H9 (cell line): ENCODE measurements around the gene DUSP18. TPM values are rescaled to one million over a fixed set of nuclear protein-coding genes. Genes with fewer than 3 reads are reported as not detected.
"Not testable (repeated sequence)": the region's sequence is repeated elsewhere in the genome, so short reads cannot be mapped to it uniquely, and the experiment has no call there.

Experiments used
- DNase-seq: peaks from one replicate; pipeline ENCODE4 v3.0.0-alpha.2; 2017
- H2AFZ ChIP-seq: one replicate; pipeline ENCODE4 v1.6.1; 2013; ENCODE audit warnings: mild to moderate bottlenecking, low read length, control low read depth, moderate library complexity
- H2AK5ac ChIP-seq: 2 replicates; pipeline ENCODE4 v1.6.1; 2013; ENCODE audit warnings: low read length, control low read depth, mixed read lengths; ENCODE audit not compliant: insufficient read length
- H2BK120ac ChIP-seq: one replicate; pipeline ENCODE4 v1.6.1; 2013; ENCODE audit warnings: low read depth, mild to moderate bottlenecking, low read length, control low read depth, inconsistent platforms; ENCODE audit not compliant: poor library complexity, severe bottlenecking
- H2BK12ac ChIP-seq: 2 replicates; pipeline ENCODE4 v1.6.1; 2013; ENCODE audit warnings: low read length, control low read depth, mixed read lengths, low read depth; ENCODE audit not compliant: insufficient read length
- H2BK15ac ChIP-seq: 2 replicates; pipeline ENCODE4 v1.6.1; 2013; ENCODE audit warnings: low read depth, low read length, control low read depth
- H2BK20ac ChIP-seq: one replicate; pipeline ENCODE4 v1.6.1; 2013; ENCODE audit warnings: low read depth, mild to moderate bottlenecking, low read length, control low read depth, inconsistent platforms; ENCODE audit not compliant: poor library complexity, severe bottlenecking
- H2BK5ac ChIP-seq: 2 replicates; pipeline ENCODE4 v1.6.1; 2013; ENCODE audit warnings: low read length, control low read depth, mixed read lengths; ENCODE audit not compliant: insufficient read length
- H3K14ac ChIP-seq: 2 replicates; pipeline ENCODE4 v1.6.1; 2013; ENCODE audit warnings: low read length, control low read depth; ENCODE audit not compliant: insufficient read depth
- H3K18ac ChIP-seq: 2 replicates; pipeline ENCODE4 v1.6.1; 2013; ENCODE audit warnings: low read depth, mild to moderate bottlenecking, mixed read lengths, low read length, control low read depth; ENCODE audit not compliant: insufficient read length
- H3K23ac ChIP-seq: 2 replicates; pipeline ENCODE4 v1.6.1; 2013; ENCODE audit warnings: low read length, control low read depth, mixed read lengths, low read depth; ENCODE audit not compliant: insufficient read length
- H3K23me2 ChIP-seq: 2 replicates; pipeline ENCODE4 v1.6.1; 2013; ENCODE audit warnings: low read depth, mild to moderate bottlenecking, mixed read lengths, low read length, control low read depth; ENCODE audit not compliant: insufficient read length, poor library complexity, severe bottlenecking
- H3K27ac ChIP-seq: 2 replicates; pipeline ENCODE4 v1.5.1; 2013; ENCODE audit warnings: low read length, control low read depth, mixed read lengths, low read depth; ENCODE audit not compliant: insufficient read length
- H3K27me3 ChIP-seq: 2 replicates; pipeline ENCODE4 v1.6.1; 2013; ENCODE audit warnings: low read length, control low read depth, inconsistent platforms; ENCODE audit not compliant: insufficient read depth
- H3K4ac ChIP-seq: 2 replicates; pipeline ENCODE4 v1.6.1; 2013; ENCODE audit warnings: low read depth, mild to moderate bottlenecking, control low read depth, inconsistent platforms, low read length, moderate library complexity
- H3K4me1 ChIP-seq: 2 replicates; pipeline ENCODE4 v1.6.1; 2013; ENCODE audit warnings: low read length, control low read depth, inconsistent platforms; ENCODE audit not compliant: insufficient read depth
- H3K4me2 ChIP-seq: 2 replicates; pipeline ENCODE4 v1.6.1; 2013; ENCODE audit warnings: low read length, control low read depth, mixed read lengths; ENCODE audit not compliant: insufficient read length, insufficient read depth
- H3K56ac ChIP-seq: 2 replicates; pipeline ENCODE4 v1.6.1; 2013; ENCODE audit warnings: low read depth, mild to moderate bottlenecking, mixed read lengths, low read length, control low read depth; ENCODE audit not compliant: insufficient read length
- H3K79me1 ChIP-seq: 2 replicates; pipeline ENCODE4 v1.6.1; 2013; ENCODE audit warnings: low read depth, mild to moderate bottlenecking, moderate library complexity, low read length, control low read depth, inconsistent platforms; ENCODE audit not compliant: insufficient read depth, poor library complexity, severe bottlenecking
- H3K79me2 ChIP-seq: 2 replicates; pipeline ENCODE4 v1.6.1; 2013; ENCODE audit warnings: low read length, control low read depth, inconsistent platforms; ENCODE audit not compliant: insufficient read depth
- H3K9ac ChIP-seq: 2 replicates; pipeline ENCODE4 v1.6.1; 2013; ENCODE audit warnings: low read length, control low read depth, mixed read lengths; ENCODE audit not compliant: insufficient read length; ENCODE audit errors: extremely low read depth
- H3K9me3 ChIP-seq: one replicate; pipeline ENCODE4 v1.6.1; 2013; ENCODE audit warnings: low read depth, low read length, inconsistent platforms; ENCODE audit not compliant: control insufficient read depth
- H3T11ph ChIP-seq: one replicate; pipeline ENCODE4 v1.6.1; 2013; ENCODE audit warnings: mild to moderate bottlenecking, low read length, control low read depth, inconsistent platforms
- H4K20me1 ChIP-seq: one replicate; pipeline ENCODE4 v1.6.1; 2013; ENCODE audit not compliant: control insufficient read depth, insufficient read length, insufficient read depth
- H4K5ac ChIP-seq: 2 replicates; pipeline ENCODE4 v1.6.1; 2013; ENCODE audit warnings: low read depth, mild to moderate bottlenecking, mixed read lengths, low read length, control low read depth; ENCODE audit not compliant: insufficient read length
- H4K8ac ChIP-seq: replicated peaks from 2 replicates; pipeline ENCODE4 v1.6.1; 2013; ENCODE audit warnings: low read length, control low read depth, mixed read lengths, low read depth; ENCODE audit not compliant: insufficient read length
- H4K91ac ChIP-seq: 2 replicates; pipeline ENCODE4 v1.6.1; 2013; ENCODE audit warnings: low read depth, mild to moderate bottlenecking, moderate library complexity, mixed read lengths, low read length, control low read depth; ENCODE audit not compliant: insufficient read length
- H3K27ac Mint-ChIP-seq, 3 experiments: 2 replicates in 2 of 3; 3 replicates in 1 of 3; pipeline ENCODE4 v1.8.0; 2020 to 2021; ENCODE audit warnings: mixed read lengths in 3 of 3, mild to moderate bottlenecking in 1 of 3, moderate library complexity in 1 of 3
- H3K27me3 Mint-ChIP-seq: 2 replicates; pipeline ENCODE4 v1.8.0; 2021; ENCODE audit warnings: low read depth, mild to moderate bottlenecking, moderate library complexity, mixed read lengths
- H3K36me3 Mint-ChIP-seq, 3 experiments: 2 replicates in 2 of 3; 3 replicates in 1 of 3; pipeline ENCODE4 v1.8.0; 2020 to 2021; ENCODE audit warnings: low read depth in 3 of 3, mixed read lengths in 3 of 3; ENCODE audit not compliant: insufficient read depth in 1 of 3
- H3K4me1 Mint-ChIP-seq, 2 experiments: 2 replicates each; pipeline ENCODE4 v1.8.0; 2020; ENCODE audit warnings: mixed read lengths in 2 of 2
- H3K4me3 Mint-ChIP-seq, 2 experiments: 2 replicates in 1 of 2; 3 replicates in 1 of 2; pipeline ENCODE4 v1.8.0; 2020 to 2021; ENCODE audit warnings: mild to moderate bottlenecking in 2 of 2, mixed read lengths in 2 of 2, moderate library complexity in 1 of 2
- H3K9me3 Mint-ChIP-seq, 2 experiments: 2 replicates in 1 of 2; 3 replicates in 1 of 2; pipeline ENCODE4 v1.8.0; 2020; ENCODE audit warnings: mild to moderate bottlenecking in 2 of 2, mixed read lengths in 2 of 2, moderate library complexity in 1 of 2
- WGBS: extraction: QIAGEN DNeasy Blood & Tissue Kit; methylation state at CpG from one replicate; pipeline ENCODE4 v1.1.7; 2013; ENCODE audit warnings: missing lambda C conversion rate, low lambda C conversion rate, mixed read lengths; ENCODE audit not compliant: insufficient read length; ENCODE audit errors: extremely low coverage; 5-methylcytosine and 5-hydroxymethylcytosine counted together
- total RNA-seq: library from RNA; stranded (reverse); gene quantifications from 2 replicates; pipeline ENCODE4 v1.2.1, GENCODE V29; 2021
- TF ChIP-seq, protein P1 (sequence below): fragments of 200-600 bp; sonication (generic); conservative IDR thresholded peaks from 3 replicates; pipeline ENCODE4 v1.8.0; 2021; ENCODE audit warnings: antibody characterized with exemption, mild to moderate bottlenecking

DUSP18 gene
- total RNA-seq, 1 experiment from 2014 or later, result 2.6 TPM

DNA sequence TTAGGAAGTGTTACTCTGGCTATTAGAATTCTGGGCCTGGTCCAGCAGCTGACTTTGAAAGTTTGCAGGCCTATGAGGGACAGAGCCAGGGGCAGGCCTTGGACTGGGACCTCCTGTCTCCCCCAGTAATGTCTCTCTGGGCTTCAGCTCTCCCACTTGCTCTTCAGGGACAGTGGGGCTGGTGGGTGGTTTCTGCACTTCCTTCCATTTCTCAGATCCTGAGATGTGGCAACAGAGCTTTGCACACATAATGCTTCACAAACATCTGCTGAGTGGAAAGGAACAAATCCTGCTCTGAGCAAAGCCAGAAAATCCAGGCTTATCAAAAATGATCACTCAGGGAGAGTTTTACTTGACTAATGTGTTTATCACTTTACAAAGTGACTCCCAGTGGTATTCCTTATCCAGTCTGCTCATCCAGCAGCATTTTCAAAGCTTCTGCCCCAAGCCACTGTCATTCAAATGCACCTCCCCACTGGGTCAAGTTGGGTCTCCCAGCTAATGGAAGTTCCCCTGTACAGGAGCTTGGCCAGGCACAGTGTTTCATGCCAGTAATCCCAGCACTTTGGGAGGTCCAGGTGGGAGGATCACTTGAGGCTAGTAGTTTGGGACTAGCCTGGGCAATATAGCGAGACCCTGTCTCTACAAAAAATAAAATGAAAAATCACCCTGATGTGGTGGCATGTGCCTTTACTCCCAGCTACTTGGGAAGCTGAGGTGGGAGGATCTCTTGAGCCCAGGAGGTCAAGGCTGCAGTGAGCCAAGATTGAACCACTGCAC lies 13.5 kb upstream of the DUSP18 start:
- Histone ChIP-seq H2BK5ac (no peak overlapping the region), H3K79me1 (no peaks in the 10 kb centered on the region), H3K14ac (no peak overlapping the region; the same call in 1 of the 2 replicates), H3K9ac (no peak overlapping the region), H3K4ac (no peak overlapping the region), H3K27ac (no peak overlapping the region), H2BK12ac (no peak overlapping the region), H3K9me3 (no peaks in the 10 kb centered on the region), H2AFZ (no peak overlapping the region), H2AK5ac (no peak overlapping the region), H3K23me2 (no peaks in the 10 kb centered on the region), H3K27me3 (no peaks in the 10 kb centered on the region), H3K18ac (no peak overlapping the region), H4K20me1 (no peaks in the 10 kb centered on the region), H3K23ac (no peak overlapping the region), H2BK120ac (no peak overlapping the region), H3K56ac (no peak overlapping the region), H3T11ph (no peak overlapping the region), H2BK20ac (no peak overlapping the region), H4K5ac (no peak overlapping the region), H4K91ac (no peak overlapping the region), H3K4me1 (peaks cover 9% of the 10 kb centered on the region), H4K8ac (no peak overlapping the region), H3K4me2 (no peak overlapping the region), H2BK15ac (no peak overlapping the region), H3K79me2 (no peaks in the 10 kb centered on the region)
- no peak for DNase-seq
- H3K9me3 Mint-ChIP-seq, result no peaks in the 10 kb centered on the region
- 0 out of 7 replicates have a peak overlapping the region, but pooled peaks of 1 of the 3 experiments have one; percentile 42 for H3K27ac Mint-ChIP-seq
- no CpG with 5 or more reads among the region's 1 CpG for WGBS
- H3K36me3 Mint-ChIP-seq, result no peaks in the 10 kb centered on the region
- H3K4me1 Mint-ChIP-seq, result peaks cover 26 to 28% of the 10 kb centered on the region in 2 experiments
- H3K27me3 Mint-ChIP-seq, result peaks cover 9% of the 10 kb centered on the region
- TF ChIP-seq, protein P1, sequence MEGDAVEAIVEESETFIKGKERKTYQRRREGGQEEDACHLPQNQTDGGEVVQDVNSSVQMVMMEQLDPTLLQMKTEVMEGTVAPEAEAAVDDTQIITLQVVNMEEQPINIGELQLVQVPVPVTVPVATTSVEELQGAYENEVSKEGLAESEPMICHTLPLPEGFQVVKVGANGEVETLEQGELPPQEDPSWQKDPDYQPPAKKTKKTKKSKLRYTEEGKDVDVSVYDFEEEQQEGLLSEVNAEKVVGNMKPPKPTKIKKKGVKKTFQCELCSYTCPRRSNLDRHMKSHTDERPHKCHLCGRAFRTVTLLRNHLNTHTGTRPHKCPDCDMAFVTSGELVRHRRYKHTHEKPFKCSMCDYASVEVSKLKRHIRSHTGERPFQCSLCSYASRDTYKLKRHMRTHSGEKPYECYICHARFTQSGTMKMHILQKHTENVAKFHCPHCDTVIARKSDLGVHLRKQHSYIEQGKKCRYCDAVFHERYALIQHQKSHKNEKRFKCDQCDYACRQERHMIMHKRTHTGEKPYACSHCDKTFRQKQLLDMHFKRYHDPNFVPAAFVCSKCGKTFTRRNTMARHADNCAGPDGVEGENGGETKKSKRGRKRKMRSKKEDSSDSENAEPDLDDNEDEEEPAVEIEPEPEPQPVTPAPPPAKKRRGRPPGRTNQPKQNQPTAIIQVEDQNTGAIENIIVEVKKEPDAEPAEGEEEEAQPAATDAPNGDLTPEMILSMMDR, result no peak
- no peak overlapping the region; a peak in 1 of 5 replicates for H3K4me3 Mint-ChIP-seq

DNA sequence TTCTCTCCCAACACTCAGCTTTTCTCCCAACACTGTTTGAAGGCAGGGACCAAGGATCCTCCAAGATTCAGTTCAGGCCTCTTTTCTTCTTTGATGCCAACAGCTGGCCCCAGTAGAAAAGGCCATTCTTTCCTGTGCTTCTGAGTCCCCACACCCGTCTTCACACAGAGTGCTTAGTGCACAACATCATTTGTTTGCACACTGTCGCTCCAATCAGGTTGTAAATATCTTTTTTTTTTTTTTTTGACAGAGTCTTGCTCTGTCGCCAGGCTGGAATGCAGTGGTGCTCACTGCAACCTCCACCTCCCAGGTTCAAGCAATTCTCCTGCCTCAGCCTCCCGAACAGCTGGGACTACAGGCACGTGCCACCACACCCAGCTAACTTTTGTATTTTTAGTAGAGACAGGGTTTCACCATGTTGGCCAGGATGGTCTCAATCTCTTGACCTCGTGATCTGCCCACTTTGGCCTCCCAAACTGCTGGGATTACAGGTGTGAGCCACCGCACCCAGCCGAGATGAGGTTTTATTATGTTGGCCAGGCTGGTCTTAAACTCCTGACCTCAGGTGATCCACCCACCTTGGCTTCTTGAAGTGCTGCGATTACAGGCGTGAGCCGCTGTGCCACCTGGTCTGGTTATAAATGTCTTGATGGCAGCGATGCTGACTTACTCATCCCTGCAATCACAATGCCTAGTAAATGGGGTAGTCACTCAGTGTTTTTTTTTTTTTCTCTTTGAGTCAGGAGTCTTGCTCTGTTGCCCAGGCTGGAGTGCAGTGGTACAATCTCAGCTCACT lies 12.4 kb upstream of the DUSP18 start:
- H4K91ac ChIP-seq, DNase-seq, H4K20me1 ChIP-seq, H3K9me3 Mint-ChIP-seq, H3K14ac ChIP-seq, H4K8ac ChIP-seq, H3K27ac ChIP-seq, H4K5ac ChIP-seq, H3K79me2 ChIP-seq, H2BK120ac ChIP-seq, H3K56ac ChIP-seq, H2AFZ ChIP-seq, H2BK5ac ChIP-seq, H2BK12ac ChIP-seq, H2BK15ac ChIP-seq, H2AK5ac ChIP-seq, H3T11ph ChIP-seq, H3K23me2 ChIP-seq, H3K36me3 Mint-ChIP-seq, H3K4ac ChIP-seq, H3K27me3 ChIP-seq, H3K9me3 ChIP-seq, H3K27ac Mint-ChIP-seq, H2BK20ac ChIP-seq, H3K4me2 ChIP-seq, H3K23ac ChIP-seq, H3K4me1 ChIP-seq, H3K18ac ChIP-seq, H3K27me3 Mint-ChIP-seq, H3K79me1 ChIP-seq, H3K4me3 Mint-ChIP-seq, H3K9ac ChIP-seq: not testable (repeated sequence)
- peaks cover 28 to 29% of the 10 kb centered on the region in 2 experiments for H3K4me1 Mint-ChIP-seq
- no CpG with 5 or more reads among the region's 12 CpGs for WGBS
